GM23338 (cell line): ENCODE results near the gene NXN. TPM values are rescaled to one million over a fixed set of nuclear protein-coding genes. Genes with fewer than 3 reads are reported as not detected.

Experiments used
- ATAC-seq: fragments of 200-7000 bp; cut with Tn5 transposase; 3 replicates; pipeline ENCODE4 v1.9.1; 2020
- DNase-seq: peaks from one replicate; pipeline ENCODE4 v3.0.0-alpha.2; 2015; ENCODE audit warnings: low spot score
- H2AFZ ChIP-seq: fragments of 200-600 bp; sonication (generic); 2 replicates; pipeline ENCODE4 v1.8.0; 2016; ENCODE audit warnings: antibody characterized with exemption, mild to moderate bottlenecking, moderate library complexity
- H3F3A ChIP-seq: fragments of 200-600 bp; sonication (generic); replicated peaks from 2 replicates; pipeline ENCODE4 v1.8.0; 2017; ENCODE audit warnings: antibody characterized with exemption, mixed run types, low read depth
- H3K27ac ChIP-seq: fragments of 200-600 bp; sonication (generic); 2 replicates; pipeline ENCODE4 v1.6.1; 2016; ENCODE audit warnings: low read depth
- H3K27me3 ChIP-seq: fragments of 200-600 bp; sonication (generic); 2 replicates; pipeline ENCODE4 v1.8.0; 2016; ENCODE audit warnings: mild to moderate bottlenecking, mixed run types, moderate library complexity; ENCODE audit not compliant: insufficient read depth
- H3K36me3 ChIP-seq: fragments of 200-600 bp; sonication (generic); 2 replicates; pipeline ENCODE4 v1.8.0; 2016; ENCODE audit warnings: mild to moderate bottlenecking; ENCODE audit not compliant: insufficient read depth
- H3K4me1 ChIP-seq: fragments of 200-600 bp; sonication (generic); 2 replicates; pipeline ENCODE4 v1.8.0; 2016; ENCODE audit warnings: mild to moderate bottlenecking, moderate library complexity; ENCODE audit not compliant: insufficient read depth
- H3K4me2 ChIP-seq: fragments of 200-600 bp; sonication (generic); 2 replicates; pipeline ENCODE4 v1.7.1; 2017; ENCODE audit warnings: mixed run types
- H3K4me3 ChIP-seq: fragments of 200-600 bp; sonication (generic); 2 replicates; pipeline ENCODE4 v1.6.1; 2016; ENCODE audit warnings: mixed run types
- H3K79me2 ChIP-seq: fragments of 200-600 bp; sonication (generic); replicated peaks from 2 replicates; pipeline ENCODE4 v1.8.0; 2017; ENCODE audit warnings: mild to moderate bottlenecking; ENCODE audit not compliant: insufficient read depth
- H3K9me2 ChIP-seq: fragments of 200-600 bp; sonication (generic); 2 replicates; pipeline ENCODE4 v1.8.0; 2017; ENCODE audit not compliant: insufficient read depth
- H4K20me1 ChIP-seq: fragments of 200-600 bp; sonication (generic); replicated peaks from 2 replicates; pipeline ENCODE4 v1.8.0; 2017; ENCODE audit warnings: mild to moderate bottlenecking; ENCODE audit not compliant: insufficient read depth
- H3K27ac Mint-ChIP-seq: 2 replicates; pipeline ENCODE4 v1.8.0; 2020; ENCODE audit warnings: inconsistent platforms, mild to moderate bottlenecking, moderate library complexity, mixed read lengths
- H3K27me3 Mint-ChIP-seq: 3 replicates; pipeline ENCODE4 v1.8.0; 2022; ENCODE audit warnings: low read depth, mild to moderate bottlenecking, moderate library complexity, mixed read lengths, inconsistent platforms; ENCODE audit not compliant: insufficient read depth, poor library complexity
- H3K36me3 Mint-ChIP-seq: 3 replicates; pipeline ENCODE4 v1.8.0; 2021; ENCODE audit warnings: low read depth, mild to moderate bottlenecking, inconsistent platforms, moderate library complexity, mixed read lengths
- H3K4me1 Mint-ChIP-seq: 3 replicates; pipeline ENCODE4 v1.8.0; 2020; ENCODE audit warnings: mild to moderate bottlenecking, inconsistent platforms, mixed read lengths
- H3K4me3 Mint-ChIP-seq: 3 replicates; pipeline ENCODE4 v1.8.0; 2021; ENCODE audit warnings: moderate library complexity, mild to moderate bottlenecking, inconsistent platforms, mixed read lengths
- H3K9me3 Mint-ChIP-seq: 3 replicates; pipeline ENCODE4 v1.8.0; 2020; ENCODE audit warnings: moderate library complexity, mild to moderate bottlenecking, inconsistent platforms, mixed read lengths
- CREB1 ChIP-seq: fragments of 250-450 bp; sonication (Bioruptor Pico); IDR thresholded peaks from 2 replicates; pipeline ENCODE4 v1.5.0; 2020; ENCODE audit warnings: low read depth, mild to moderate bottlenecking, moderate library complexity
- ETS1 ChIP-seq: IDR thresholded peaks from 2 replicates; pipeline ENCODE4 v1.6.1; 2016; ENCODE audit warnings: antibody characterized with exemption
- EZH2 ChIP-seq: fragments of 200-600 bp; sonication (generic); IDR thresholded peaks from one replicate; pipeline ENCODE4 v1.8.0; 2017; ENCODE audit warnings: antibody characterized with exemption, mild to moderate bottlenecking, low read depth; ENCODE audit not compliant: unreplicated experiment
- EZH2phosphoT487 ChIP-seq: fragments of 200-600 bp; sonication (generic); IDR thresholded peaks from one replicate; pipeline ENCODE4 v1.8.1; 2018; ENCODE audit warnings: antibody characterized with exemption; ENCODE audit not compliant: unreplicated experiment
- JUNB ChIP-seq: IDR thresholded peaks from one replicate; pipeline ENCODE4 v1.6.1; 2016; ENCODE audit warnings: antibody characterized with exemption; ENCODE audit not compliant: unreplicated experiment
- NANOG ChIP-seq: IDR thresholded peaks from 2 replicates; pipeline ENCODE4 v1.6.1; 2016; ENCODE audit warnings: antibody characterized with exemption, borderline replicate concordance
- POLR2AphosphoS5 ChIP-seq: IDR thresholded peaks from 2 replicates; pipeline ENCODE4 v1.6.1; 2016; ENCODE audit warnings: antibody characterized with exemption, low read depth
- REST ChIP-seq: IDR thresholded peaks from one replicate; pipeline ENCODE4 v1.6.1; 2018; ENCODE audit warnings: antibody characterized with exemption; ENCODE audit not compliant: unreplicated experiment
- STAT1 ChIP-seq: IDR thresholded peaks from one replicate; pipeline ENCODE4 v1.6.1; 2016; ENCODE audit warnings: antibody characterized with exemption; ENCODE audit not compliant: unreplicated experiment
- ZNF114 ChIP-seq: fragments of 250-450 bp; sonication (Bioruptor Pico); IDR thresholded peaks from 2 replicates; pipeline ENCODE4 v1.5.0; 2020; ENCODE audit warnings: mild to moderate bottlenecking, moderate library complexity
- ZNF331 ChIP-seq: fragments of 250-450 bp; sonication (Bioruptor Pico); IDR thresholded peaks from 2 replicates; pipeline ENCODE4 v1.5.0; 2020; ENCODE audit warnings: low read depth, mild to moderate bottlenecking, moderate library complexity
- ZNF462 ChIP-seq: fragments of 250-450 bp; sonication (Bioruptor Pico); IDR thresholded peaks from 2 replicates; pipeline ENCODE4 v1.5.0; 2020; ENCODE audit warnings: mild to moderate bottlenecking, moderate library complexity
- polyA plus RNA-seq: library from polyadenylated mRNA; unstranded; fragments of >200 nt; fragmentation: Nextera tagmentation; extraction: Ambion mirVana; gene quantifications from 2 replicates; pipeline ENCODE4 v1.2.1, GENCODE V29; 2016
- total RNA-seq: library from RNA; depleted of rRNA; stranded (reverse); fragments of >200 nt; shearing (Covaris generic); gene quantifications from 2 replicates; pipeline ENCODE4 v1.2.3, GENCODE V29; 2014
- TF ChIP-seq, protein P1 (sequence below), 2 experiments: fragments of 200-600 bp in 1 of 2; sonication (generic) in 1 of 2; conservative IDR thresholded peaks; 2 replicates each; pipeline versions ENCODE4 v1.5.1 to v1.6.1; 2016 to 2017; ENCODE audit warnings: antibody characterized with exemption in 2 of 2, low read depth in 2 of 2, mild to moderate bottlenecking in 2 of 2, moderate library complexity in 1 of 2

Gene NXN
- total and polyA plus RNA-seq, 2 experiments from 2014 or later, result 31.8 to 105 TPM

- TF ChIP-seq EZH2 (no peak), EZH2phosphoT487 (no peak), STAT1 (no peak), CREB1 (no peak), NANOG (no peak), ZNF331 (CRISPR knock-in tag) (no peak), ZNF462 (CRISPR knock-in tag) (no peak), REST (no peak), JUNB (no peak), ETS1 (no peak), ZNF114 (CRISPR knock-in tag) (no peak), POLR2AphosphoS5 (no peak)
- TF ChIP-seq, protein P1, sequence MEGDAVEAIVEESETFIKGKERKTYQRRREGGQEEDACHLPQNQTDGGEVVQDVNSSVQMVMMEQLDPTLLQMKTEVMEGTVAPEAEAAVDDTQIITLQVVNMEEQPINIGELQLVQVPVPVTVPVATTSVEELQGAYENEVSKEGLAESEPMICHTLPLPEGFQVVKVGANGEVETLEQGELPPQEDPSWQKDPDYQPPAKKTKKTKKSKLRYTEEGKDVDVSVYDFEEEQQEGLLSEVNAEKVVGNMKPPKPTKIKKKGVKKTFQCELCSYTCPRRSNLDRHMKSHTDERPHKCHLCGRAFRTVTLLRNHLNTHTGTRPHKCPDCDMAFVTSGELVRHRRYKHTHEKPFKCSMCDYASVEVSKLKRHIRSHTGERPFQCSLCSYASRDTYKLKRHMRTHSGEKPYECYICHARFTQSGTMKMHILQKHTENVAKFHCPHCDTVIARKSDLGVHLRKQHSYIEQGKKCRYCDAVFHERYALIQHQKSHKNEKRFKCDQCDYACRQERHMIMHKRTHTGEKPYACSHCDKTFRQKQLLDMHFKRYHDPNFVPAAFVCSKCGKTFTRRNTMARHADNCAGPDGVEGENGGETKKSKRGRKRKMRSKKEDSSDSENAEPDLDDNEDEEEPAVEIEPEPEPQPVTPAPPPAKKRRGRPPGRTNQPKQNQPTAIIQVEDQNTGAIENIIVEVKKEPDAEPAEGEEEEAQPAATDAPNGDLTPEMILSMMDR (conservative IDR thresholded peaks at IDR 0.05; ENCODE audit: low read depth in 2 of 2), result no peak
- Histone ChIP-seq H3K79me2 (peaks cover 90% of the 10 kb centered on the region), H4K20me1 (peaks cover 18% of the 10 kb centered on the region), H3K9me2 (no peaks in the 10 kb centered on the region), H3F3A (0 out of 2 replicates have a peak, but pooled peaks cover 6% of the 10 kb centered on the region), H3K4me3 (no peak overlapping the region), H3K4me2 (no peak overlapping the region; the same call in 1 of the 2 replicates), H3K27me3 (no peaks in the 10 kb centered on the region), H3K27ac (peak overlapping the region; percentile 83), H3K4me1 (peaks cover 7% of the 10 kb centered on the region; the same call in 1 of the 2 replicates), H3K36me3 (no peaks in the 10 kb centered on the region; the same call in 1 of the 2 replicates), H2AFZ (no peak overlapping the region)
- H3K27ac Mint-ChIP-seq, result peak overlapping the region; percentile 48; the same call in 1 of the 2 replicates
- no peaks in the 10 kb centered on the region; the same call in 2 of the 3 replicates for H3K9me3 Mint-ChIP-seq
- ATAC-seq, result no peak
- DNase-seq, result no peak
- no peak overlapping the region for H3K4me3 Mint-ChIP-seq
- peaks cover 25% of the 10 kb centered on the region for H3K36me3 Mint-ChIP-seq
- H3K27me3 Mint-ChIP-seq, result peaks cover 13% of the 10 kb centered on the region
- H3K4me1 Mint-ChIP-seq, result peaks cover 33% of the 10 kb centered on the region
These were observed 22.7 kb downstream of the NXN start for GRCh38 chr17:956905-957304.
